K562 (cell line): ENCODE measurements around the gene MCM9. TPM values are rescaled to one million over a fixed set of nuclear protein-coding genes. Genes with fewer than 3 reads are reported as not detected.

Source experiments
- ATAC-seq: fragments of 200-7000 bp; cut with Tn5 transposase; 3 replicates; pipeline ENCODE4 v1.9.1; 2020; ENCODE audit warnings: moderate library complexity
- BruUV-seq: library from RNA; stranded (reverse); fragments of 400-500 nt; replicated peaks from 2 replicates; lab custom pipeline; 2021; lab: Mats Ljungman, UMichigan
- CTCF ChIA-PET: fragments of 300-600 bp; formaldehyde crosslinking; extraction: SDS; loops from one replicate; lab custom pipeline; 2021; ENCODE audit warnings: low intra/inter-chr PET ratio; lab: Yijun Ruan, JAX
- POLR2A ChIA-PET: fragments of 300-600, 350-650 bp; sonication (Branson Sonifier 250); formaldehyde crosslinking; extraction: SDS; loops from one replicate; lab custom pipeline; 2021; ENCODE audit warnings: antibody characterized with exemption, inconsistent platforms; lab: Yijun Ruan, JAX
- DNase-seq, 4 experiments: peaks; one replicate each; pipeline versions ENCODE4 v3.0.0 to v3.0.0-alpha.2; 2011 to 2018; ENCODE audit warnings: low spot score in 3 of 4, mixed read lengths in 3 of 4; ENCODE audit errors: extremely low read depth in 1 of 4
- FAIRE-seq: peaks from 2 replicates; lab custom pipeline; 2011; peaks lifted over from hg19 to GRCh38; lab: Jason Lieb, UNC
- H2AFZ ChIP-seq: 2 replicates; pipeline ENCODE4 v1.6.0; 2011; ENCODE audit warnings: low read depth, low read length, control low read depth, inconsistent platforms
- H3K27ac ChIP-seq: fragments of 200-600 bp; 3 replicates; pipeline ENCODE4 v1.8.0; 2011; ENCODE audit warnings: low read depth, mild to moderate bottlenecking, control low read depth, inconsistent platforms, low read length, moderate library complexity, mixed read lengths; ENCODE audit errors: extremely low read depth
- H3K27me3 ChIP-seq, 2 experiments: fragments of 300-600 bp in 1 of 2; 2 replicates in 1 of 2; 3 replicates in 1 of 2; pipeline versions ENCODE4 v1.6.0 to v1.8.0; 2011; ENCODE audit warnings: inconsistent platforms in 2 of 2, low read length in 2 of 2, mild to moderate bottlenecking in 1 of 2, mixed read lengths in 1 of 2, moderate library complexity in 1 of 2; ENCODE audit not compliant: control insufficient read depth in 2 of 2, insufficient read depth in 2 of 2
- H3K36me3 ChIP-seq: fragments of 300-600 bp; 3 replicates; pipeline ENCODE4 v1.8.0; 2011; ENCODE audit warnings: mild to moderate bottlenecking, low read length, inconsistent platforms; ENCODE audit not compliant: control insufficient read depth, insufficient read depth
- H3K4me1 ChIP-seq, 2 experiments: fragments of 200-600 bp in 1 of 2; replicated peaks in 1 of 2; 2 replicates in 1 of 2; 3 replicates in 1 of 2; pipeline versions ENCODE4 v1.5.1 to v1.8.0; 2011; ENCODE audit warnings: inconsistent platforms in 2 of 2, low read length in 2 of 2, mild to moderate bottlenecking in 1 of 2, mixed read lengths in 1 of 2, moderate library complexity in 1 of 2; ENCODE audit not compliant: control insufficient read depth in 2 of 2, insufficient read depth in 2 of 2
- H3K4me2 ChIP-seq: 2 replicates; pipeline ENCODE4 v1.6.1; 2011; ENCODE audit warnings: low read length, control low read depth, inconsistent platforms, mixed read lengths; ENCODE audit not compliant: insufficient read depth
- H3K4me3 ChIP-seq: fragments of 200-600 bp; sonication (generic), shearing (Covaris generic); 2 replicates; pipeline ENCODE4 v1.5.1; 2016; ENCODE audit warnings: control low read depth, inconsistent platforms
- H3K79me2 ChIP-seq: fragments of 200-600 bp; 3 replicates; pipeline ENCODE4 v1.8.0; 2011; ENCODE audit warnings: low read length, inconsistent platforms; ENCODE audit not compliant: control insufficient read depth, insufficient read depth
- H3K9ac ChIP-seq, 2 experiments: 2 replicates each; pipeline versions ENCODE4 v1.6.0 to v1.6.1; 2011; ENCODE audit warnings: low read depth in 2 of 2, low read length in 2 of 2, control low read depth in 1 of 2, inconsistent platforms in 1 of 2, mild to moderate bottlenecking in 1 of 2, mixed read lengths in 1 of 2; ENCODE audit not compliant: insufficient read depth in 1 of 2
- H3K9me1 ChIP-seq: one replicate; pipeline ENCODE4 v1.6.0; 2011; ENCODE audit warnings: inconsistent platforms, mild to moderate bottlenecking, low read length, moderate library complexity; ENCODE audit not compliant: control insufficient read depth, insufficient read depth
- H3K9me3 ChIP-seq: replicated peaks from 2 replicates; pipeline ENCODE4 v1.5.1; 2011; ENCODE audit warnings: low read depth, low read length, inconsistent platforms; ENCODE audit not compliant: control insufficient read depth, insufficient read depth
- H4K20me1 ChIP-seq: replicated peaks from 2 replicates; pipeline ENCODE4 v1.6.1; 2011; ENCODE audit warnings: low read length, inconsistent platforms, mixed read lengths; ENCODE audit not compliant: control insufficient read depth, insufficient read depth
- CHD4 ChIP-seq: fragments of 200-600 bp; sonication (generic); IDR thresholded peaks from 3 replicates; pipeline ENCODE4 v1.6.1; 2012; ENCODE audit warnings: low read depth, mild to moderate bottlenecking, mixed read lengths, low read length, inconsistent platforms; ENCODE audit not compliant: insufficient read depth, insufficient replicate concordance, poor library complexity, severe bottlenecking
- CREB1 ChIP-seq, 2 experiments: sonication (generic) in 1 of 2; formaldehyde crosslinking in 1 of 2; IDR thresholded peaks; 2 replicates each; pipeline versions ENCODE4 v1.6.1 to v1.8.0; 2012 to 2022; ENCODE audit warnings: inconsistent platforms in 1 of 2, mild to moderate bottlenecking in 1 of 2, missing genetic modification reagents in 1 of 2, moderate library complexity in 1 of 2
- CTCF ChIP-seq, 3 experiments: IDR thresholded peaks in 2 of 3; conservative IDR thresholded peaks in 1 of 3; 2 replicates each; pipeline ENCODE4 v1.5.1; 2011 to 2012; ENCODE audit warnings: low read length in 3 of 3, mild to moderate bottlenecking in 3 of 3, control low read depth in 2 of 3, improper control_type of control experiment in 1 of 3, inconsistent platforms in 1 of 3, low read depth in 1 of 3, mixed read lengths in 1 of 3, moderate library complexity in 1 of 3; ENCODE audit not compliant: insufficient read depth in 2 of 3
- FOXJ2 ChIP-seq: fragments of 200-800 bp; sonication (Bioruptor generic); IDR thresholded peaks from 2 replicates; pipeline ENCODE4 v1.6.1; 2016; ENCODE audit warnings: missing genetic modification characterization, missing compliant biosample characterization
- HMGN3 ChIP-seq: IDR thresholded peaks from 2 replicates; pipeline ENCODE4 v1.6.1; 2011; ENCODE audit warnings: borderline replicate concordance, low read depth, mild to moderate bottlenecking, mixed read lengths, low read length; ENCODE audit not compliant: insufficient read length; ENCODE audit errors: extremely low read depth
- ILF3 ChIP-seq: fragments of 450-650 bp; IDR thresholded peaks from 2 replicates; pipeline ENCODE4 v1.6.1; 2018; ENCODE audit warnings: antibody characterized with exemption, mild to moderate bottlenecking, moderate library complexity, borderline replicate concordance
- PHF21A ChIP-seq: fragments of 450-650 bp; IDR thresholded peaks from 2 replicates; pipeline ENCODE4 v1.6.1; 2017; ENCODE audit warnings: low read depth, borderline replicate concordance
- PPARD ChIP-seq: fragments of 250-450 bp; sonication (Bioruptor Pico); IDR thresholded peaks from 2 replicates; pipeline ENCODE4 v1.8.0; 2022; ENCODE audit warnings: inconsistent platforms, mild to moderate bottlenecking, moderate library complexity
- SAFB ChIP-seq: fragments of 200-400 bp; formaldehyde crosslinking; IDR thresholded peaks from 2 replicates; pipeline ENCODE4 v1.6.1; 2017; ENCODE audit warnings: low read depth, low read length, borderline replicate concordance
- SMAD4 ChIP-seq: fragments of 250-450 bp; sonication (Bioruptor Pico); conservative IDR thresholded peaks from 2 replicates; pipeline ENCODE4 v1.8.0; 2021; ENCODE audit warnings: inconsistent platforms, mild to moderate bottlenecking, moderate library complexity
- SREBF1 ChIP-seq: fragments of 150-350 bp; IDR thresholded peaks from 2 replicates; pipeline ENCODE4 v1.6.1; 2014; ENCODE audit warnings: antibody characterized with exemption, low read depth, low read length, borderline replicate concordance
- TRIM28 ChIP-seq: fragments of 450-650 bp; IDR thresholded peaks from 2 replicates; pipeline ENCODE4 v1.6.1; 2017
- UBTF ChIP-seq, 2 experiments: IDR thresholded peaks; 2 replicates each; pipeline ENCODE4 v1.6.1; 2012; ENCODE audit warnings: improper control_type of control experiment in 2 of 2, low read depth in 2 of 2, low read length in 2 of 2, borderline replicate concordance in 1 of 2
- ZC3H4 ChIP-seq: sonication (generic); formaldehyde crosslinking; IDR thresholded peaks from 2 replicates; pipeline ENCODE4 v1.9.0; 2021; ENCODE audit warnings: missing genetic modification reagents, borderline replicate concordance
- WGBS: fragments of 100-300 bp; shearing (Covaris generic); methylation state at CpG from one replicate; pipeline ENCODE4 v1.1.6; 2016; ENCODE audit warnings: low coverage, mixed read lengths; ENCODE audit not compliant: insufficient coverage; ENCODE audit errors: missing lambda C conversion rate; 5-methylcytosine and 5-hydroxymethylcytosine counted together
- in situ Hi-C: fragments of 300-500 bp; cut with MboI; formaldehyde crosslinking; loops from 4 replicates; pipeline ENCODE4 v1.15.0; 2018; ENCODE audit warnings: inconsistent platforms, mixed read lengths
- intact Hi-C: fragments of 100-400 bp; cut with micrococcal nuclease; formaldehyde crosslinking; loops from 2 replicates; pipeline ENCODE4 v1.14.2; 2022
- polyA plus RNA-seq, 8 experiments: library from polyadenylated mRNA; depleted of rRNA in 4 of 8; stranded (reverse) in 5 of 8; unstranded in 3 of 8; fragments of >200 nt; fragmentation: Nextera tagmentation in 2 of 8; fragmentation: Illumina TruSeq in 1 of 8; extraction: Ambion mirVana in 2 of 8; extraction: Trizol in 1 of 8; gene quantifications; 2 replicates each; pipeline versions ENCODE4 v1.2.1 to v1.2.3, GENCODE V29; 2011 to 2014; ENCODE audit warnings: inconsistent platforms in 1 of 8, missing spikeins in 1 of 8
- total RNA-seq, 7 experiments: library from RNA; depleted of rRNA in 6 of 7; stranded (reverse); fragments of >200 nt in 6 of 7; fragmentation: Illumina TruSeq in 2 of 7; extraction: Trizol in 2 of 7; gene quantifications; 2 replicates each; pipeline versions ENCODE4 v1.2.1 to v1.2.3, GENCODE V29; 2011 to 2021; ENCODE audit warnings: low replicate concordance in 1 of 7
- TF ChIP-seq, protein P1 (sequence below), 2 experiments: fragments of 450-650 bp; IDR thresholded peaks; 2 replicates each; pipeline ENCODE4 v1.6.1; 2016

MCM9 gene
- total and polyA plus RNA-seq, 9 of the 15 experiments (the other 6 are each of a cell fraction or from before 2014, with no cell fraction given): 4.8 to 16.7 (median 11.6) TPM

- no peak for ATAC-seq
- CTCF ChIA-PET: no interaction called here
- Histone ChIP-seq H3K9me1 (no peaks in the 10 kb centered on the region), H3K4me2 (no peak overlapping the region), H3K4me1 (peaks cover 4 to 12% of the 10 kb centered on the region in 2 experiments; a peak in 3 of 5 replicates), H3K27me3 (no peaks in the 10 kb centered on the region), H3K36me3 (peaks cover 95% of the 10 kb centered on the region), H4K20me1 (no peaks in the 10 kb centered on the region), H3K27ac (no peak overlapping the region), H2AFZ (no peak overlapping the region), H3K9ac (no peak overlapping the region), H3K9me3 (no peaks in the 10 kb centered on the region), H3K4me3 (no peak overlapping the region), H3K79me2 (peaks cover 62% of the 10 kb centered on the region)
- in situ Hi-C loops (no loop called here), intact Hi-C loops (no loop called here)
- no peak for FAIRE-seq
- TF ChIP-seq CREB1 (IDR thresholded peaks at IDR 0.05): no peak
- TF ChIP-seq CREB1 (CRISPR knock-in tag; IDR thresholded peaks at IDR 0.05): no peak
- no peak for TF ChIP-seq UBTF (IDR thresholded peaks at IDR 0.05; ENCODE audit: borderline replicate concordance in 1 of 2, low read depth in 2 of 2, low read length in 2 of 2)
- no peak for TF ChIP-seq SREBF1
- no peak for TF ChIP-seq PPARD (CRISPR knock-in tag)
- no peak for TF ChIP-seq PHF21A
- TF ChIP-seq FOXJ2: no peak
- TF ChIP-seq SAFB: no peak
- TF ChIP-seq, protein P1, sequence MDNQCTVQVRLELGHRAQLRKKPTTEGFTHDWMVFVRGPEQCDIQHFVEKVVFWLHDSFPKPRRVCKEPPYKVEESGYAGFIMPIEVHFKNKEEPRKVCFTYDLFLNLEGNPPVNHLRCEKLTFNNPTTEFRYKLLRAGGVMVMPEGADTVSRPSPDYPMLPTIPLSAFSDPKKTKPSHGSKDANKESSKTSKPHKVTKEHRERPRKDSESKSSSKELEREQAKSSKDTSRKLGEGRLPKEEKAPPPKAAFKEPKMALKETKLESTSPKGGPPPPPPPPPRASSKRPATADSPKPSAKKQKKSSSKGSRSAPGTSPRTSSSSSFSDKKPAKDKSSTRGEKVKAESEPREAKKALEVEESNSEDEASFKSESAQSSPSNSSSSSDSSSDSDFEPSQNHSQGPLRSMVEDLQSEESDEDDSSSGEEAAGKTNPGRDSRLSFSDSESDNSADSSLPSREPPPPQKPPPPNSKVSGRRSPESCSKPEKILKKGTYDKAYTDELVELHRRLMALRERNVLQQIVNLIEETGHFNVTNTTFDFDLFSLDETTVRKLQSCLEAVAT (IDR thresholded peaks at IDR 0.05): no peak
- TF ChIP-seq ZC3H4 (CRISPR knock-in tag): no peak
- no peak for TF ChIP-seq TRIM28
- no peak for TF ChIP-seq CTCF (IDR thresholded peaks at IDR 0.05 in 2 of 3, conservative IDR thresholded peaks at IDR 0.05 in 1 of 3; ENCODE audit: insufficient read depth in 2 of 3, low read depth in 1 of 3, low read length in 3 of 3)
- no peak for TF ChIP-seq SMAD4 (CRISPR knock-in tag)
- TF ChIP-seq CHD4: no peak
- TF ChIP-seq ILF3: no peak
- TF ChIP-seq HMGN3: no peak
- BruUV-seq: no TSS peak
- DNase-seq: no peak
- POLR2A ChIA-PET: interaction anchor here (1.2 to 3.1 kb wide), 4 partner anchors 8 to 20 kb away, joined by 3 to 14 read pairs (median 4); partner anchors contain the start of gene ASF1A
- 50% methylated on average over 2 of the region's 2 CpGs for WGBS
Observed at GRCh38 chr6:118903138-118903537, 31.8 kb downstream of the MCM9 start.
